ENCODE measurements around the gene GEMIN7.

GEMIN7 gene

GRCh38 chr19:45079063-45079910 is at the start of gene GEMIN7:
TSS of gene GEMIN7 (plus strand) at chr19:45079260. CDS start at chr19:45090115, 10,855 bp downstream.
- DNase-seq (ENCODE audit: low spot score): peak; percentile 81

- DNase-seq (ENCODE audit: low spot score): no peak
Observed at GRCh38 chr19:45030825-45031224, 48.2 kb upstream of the GEMIN7 start.

- DNase-seq (ENCODE audit: low spot score): no peak
Observed at GRCh38 chr19:45032421-45032820, 46.6 kb upstream of the GEMIN7 start.

- DNase-seq (ENCODE audit: low spot score): no peak
Observed at GRCh38 chr19:45035755-45036154, 43.3 kb upstream of the GEMIN7 start.

GRCh38 chr19:45037393-45038169 is 41.5 kb upstream of the GEMIN7 start:
- DNase-seq (ENCODE audit: low spot score): no peak

- peak; percentile 94 for DNase-seq (ENCODE audit: low spot score)
Observed at GRCh38 chr19:45038931-45039893, 39.8 kb upstream of the GEMIN7 start, which contains the start of gene CLASRP. TSS of gene CLASRP (plus strand) at chr19:45039045. CDS start at chr19:45040213, 1,168 bp downstream.

GRCh38 chr19:45040059-45040771 is 38.8 kb upstream of the GEMIN7 start:
- no peak for DNase-seq (ENCODE audit: low spot score)

- DNase-seq (ENCODE audit: low spot score): no peak
Observed at GRCh38 chr19:45041125-45041524, 37.9 kb upstream of the GEMIN7 start.

GRCh38 chr19:45045671-45046353 is 33.2 kb upstream of the GEMIN7 start:
- peak; percentile 72 for DNase-seq (ENCODE audit: low spot score)

GRCh38 chr19:45046355-45046754 is 32.7 kb upstream of the GEMIN7 start:
- DNase-seq (ENCODE audit: low spot score): no peak

GRCh38 chr19:45047188-45047797 is 31.8 kb upstream of the GEMIN7 start:
- DNase-seq (ENCODE audit: low spot score): no peak

GRCh38 chr19:45049073-45049736 is 29.9 kb upstream of the GEMIN7 start:
- no peak for DNase-seq (ENCODE audit: low spot score)

GRCh38 chr19:45050036-45050435 is 29.0 kb upstream of the GEMIN7 start:
- DNase-seq (ENCODE audit: low spot score): no peak

- no peak for DNase-seq (ENCODE audit: low spot score)
Observed at GRCh38 chr19:45051929-45052579, 27.0 kb upstream of the GEMIN7 start.

GRCh38 chr19:45056831-45057230 is 22.2 kb upstream of the GEMIN7 start:
- DNase-seq (ENCODE audit: low spot score): no peak

- DNase-seq (ENCODE audit: low spot score): no peak
Observed at GRCh38 chr19:45057444-45057843, 21.6 kb upstream of the GEMIN7 start.

GRCh38 chr19:45058622-45059159 is 20.4 kb upstream of the GEMIN7 start:
- DNase-seq (ENCODE audit: low spot score): no peak

- peak; percentile 91 for DNase-seq (ENCODE audit: low spot score)
Observed at GRCh38 chr19:45059258-45059965, 19.6 kb upstream of the GEMIN7 start.
